Smooth muscle cell (in vitro differentiated cells): ENCODE measurements around the gene ARFGAP2. TPM values are rescaled to one million over a fixed set of nuclear protein-coding genes. Genes with fewer than 3 reads are reported as not detected.
"Not testable (repeated sequence)": the region's sequence is repeated elsewhere in the genome, so short reads cannot be mapped to it uniquely, and the experiment has no call there.

ENCODE experiments used
- DNase-seq: peaks from one replicate; lab custom pipeline; 2025; ENCODE audit not compliant: unreplicated experiment; lab: John Stamatoyannopoulos, UW
- H2AFZ ChIP-seq: fragments of 200-600 bp; sonication (generic); 2 replicates; pipeline ENCODE4 v1.6.0; 2016; ENCODE audit warnings: antibody characterized with exemption, low read depth, mild to moderate bottlenecking
- H3F3A ChIP-seq: fragments of 200-600 bp; sonication (generic); 2 replicates; pipeline ENCODE4 v1.6.0; 2017; ENCODE audit warnings: antibody characterized with exemption, low read depth
- H3K27ac ChIP-seq: fragments of 200-600 bp; sonication (generic); 2 replicates; pipeline ENCODE4 v1.5.1; 2016; ENCODE audit warnings: low read depth, mild to moderate bottlenecking
- H3K27me3 ChIP-seq: fragments of 200-600 bp; sonication (generic); 2 replicates; pipeline ENCODE4 v1.6.1; 2016; ENCODE audit warnings: low read depth, mild to moderate bottlenecking
- H3K36me3 ChIP-seq: fragments of 200-600 bp; sonication (generic); 2 replicates; pipeline ENCODE4 v1.5.1; 2016; ENCODE audit warnings: low read depth
- H3K4me1 ChIP-seq: fragments of 200-600 bp; sonication (generic); 2 replicates; pipeline ENCODE4 v1.5.1; 2016; ENCODE audit warnings: low read depth
- H3K4me2 ChIP-seq: fragments of 200-600 bp; sonication (generic); 2 replicates; pipeline ENCODE4 v1.6.0; 2016; ENCODE audit warnings: mild to moderate bottlenecking
- H3K4me3 ChIP-seq: fragments of 200-600 bp; sonication (generic); 2 replicates; pipeline ENCODE4 v1.5.1; 2016; ENCODE audit warnings: mild to moderate bottlenecking
- H3K79me2 ChIP-seq: fragments of 200-600 bp; sonication (generic); 2 replicates; pipeline ENCODE4 v1.6.0; 2016; ENCODE audit warnings: low read depth, mild to moderate bottlenecking
- H3K9ac ChIP-seq: fragments of 200-600 bp; sonication (generic); 2 replicates; pipeline ENCODE4 v1.6.0; 2016; ENCODE audit warnings: low read depth
- H3K9me3 ChIP-seq: fragments of 200-600 bp; sonication (generic); replicated peaks from 2 replicates; pipeline ENCODE4 v1.5.1; 2016; ENCODE audit warnings: low read depth
- H4K20me1 ChIP-seq: fragments of 200-600 bp; sonication (generic); 2 replicates; pipeline ENCODE4 v1.6.0; 2016; ENCODE audit warnings: low read depth
- CTCF ChIP-seq: fragments of 200-600 bp; sonication (generic); IDR thresholded peaks from 2 replicates; pipeline ENCODE4 v1.5.1; 2017; ENCODE audit warnings: borderline replicate concordance, mild to moderate bottlenecking, antibody characterized with exemption; ENCODE audit not compliant: insufficient read depth, poor library complexity, severe bottlenecking
- WGBS: methylation state at CpG from one replicate; pipeline ENCODE4 v1.1.7; 2016; ENCODE audit warnings: low lambda C conversion rate; 5-methylcytosine and 5-hydroxymethylcytosine counted together
- microRNA-seq: library from miRNA; unstranded; fragments of <30 nt; microRNA quantifications from one replicate; pipeline ENCODE4, GENCODE V29; 2016; ENCODE audit warnings: borderline number of aligned reads
- polyA plus RNA-seq: library from polyadenylated mRNA; unstranded; fragments of >200 nt; fragmentation: Nextera tagmentation; extraction: Ambion mirVana; gene quantifications from 2 replicates; pipeline ENCODE4 v1.2.1, GENCODE V29; 2016
- small RNA-seq: library from RNA; depleted of rRNA; stranded (forward); fragments of <200 nt; gene quantifications from one replicate; pipeline ENCODE3, GENCODE V24; 2014
- total RNA-seq: library from RNA; depleted of rRNA; stranded (reverse); fragments of >200 nt; gene quantifications from 2 replicates; pipeline ENCODE4 v1.2.3, GENCODE V29; 2014

ARFGAP2 gene
- total and polyA plus RNA-seq, 2 experiments from 2014 or later, result 58.6 to 76.5 TPM

GRCh38 chr11:47121056-47121455 is 55.6 kb downstream of the ARFGAP2 start:
- WGBS, result 52% methylated on average over 2 of the region's 2 CpGs
- no peak overlapping the region for H3K4me3 ChIP-seq

GRCh38 chr11:47118958-47119688 is 57.6 kb downstream of the ARFGAP2 start:
- H3K79me2 ChIP-seq, H4K20me1 ChIP-seq, H3K4me1 ChIP-seq, H3K36me3 ChIP-seq, H2AFZ ChIP-seq, H3K27ac ChIP-seq, H3K4me3 ChIP-seq, H3K9me3 ChIP-seq, H3K27me3 ChIP-seq, H3K4me2 ChIP-seq, DNase-seq, H3K9ac ChIP-seq, H3F3A ChIP-seq: not testable (repeated sequence)
- WGBS, result 89% methylated on average over 20 of the region's 20 CpGs

More at GRCh38 chr11:47121056-47121455, 55.6 kb downstream of the ARFGAP2 start:
- peaks cover 5% of the 10 kb centered on the region for H4K20me1 ChIP-seq
- no peaks in the 10 kb centered on the region for H3K9me3 ChIP-seq
- no peak overlapping the region for H3K27ac ChIP-seq
- no peak for TF ChIP-seq CTCF
- H2AFZ ChIP-seq, result no peak overlapping the region
- H3K4me2 ChIP-seq, result no peak overlapping the region
- no peak for DNase-seq
- H3K9ac ChIP-seq, result no peak overlapping the region
- H3F3A ChIP-seq, result no peaks in the 10 kb centered on the region
- H3K79me2 ChIP-seq, result no peaks in the 10 kb centered on the region
- no peaks in the 10 kb centered on the region for H3K27me3 ChIP-seq
- no peaks in the 10 kb centered on the region for H3K4me1 ChIP-seq
- no peaks in the 10 kb centered on the region for H3K36me3 ChIP-seq

Small RNA genes within 50 kb of the gene (microRNA-seq; reads per million reads assigned to microRNA genes)
- gene MIR6745, result not detected

Small RNA genes within 50 kb of the gene (small RNA-seq; reads per million reads assigned to genes)
- not detected for gene MIR6745

Other genes with a start within 250 kb of the ARFGAP2 start
- 26.4 and 37.4 TPM in 2 replicates for gene CSTPP1, start 240.1 kb downstream of the ARFGAP2 start, total RNA-seq
- 44.8 and 45.9 TPM in 2 replicates for gene CSTPP1, start 240.1 kb downstream of the ARFGAP2 start, polyA plus RNA-seq
- 24.8 and 27.3 TPM in 2 replicates for gene PACSIN3, start 9.6 kb upstream of the ARFGAP2 start, total RNA-seq
- 55.7 and 85.9 TPM in 2 replicates for gene PACSIN3, start 9.6 kb upstream of the ARFGAP2 start, polyA plus RNA-seq
- gene DDB2, start 38.1 kb upstream of the ARFGAP2 start, total RNA-seq, result 60.1 and 64.4 TPM in 2 replicates
- 96.0 and 104 TPM in 2 replicates for gene DDB2, start 38.1 kb upstream of the ARFGAP2 start, polyA plus RNA-seq
- gene ACP2, start 71.9 kb upstream of the ARFGAP2 start, total RNA-seq, result 31.4 and 62.4 TPM in 2 replicates
- 25.0 and 26.3 TPM in 2 replicates for gene ACP2, start 71.9 kb upstream of the ARFGAP2 start, polyA plus RNA-seq
- gene NR1H3, start 81.1 kb upstream of the ARFGAP2 start, total RNA-seq, result 8.1 and 8.4 TPM in 2 replicates
- 13.7 and 19.2 TPM in 2 replicates for gene NR1H3, start 81.1 kb upstream of the ARFGAP2 start, polyA plus RNA-seq
- 24.2 and 27.7 TPM in 2 replicates for gene MADD, start 93.3 kb upstream of the ARFGAP2 start, total RNA-seq
- 13.1 and 15.0 TPM in 2 replicates for gene MADD, start 93.3 kb upstream of the ARFGAP2 start, polyA plus RNA-seq
- not detected in 2 replicates for gene MYBPC3, start 175.8 kb upstream of the ARFGAP2 start, total RNA-seq
- 0.03 and 0.25 TPM in 2 replicates for gene MYBPC3, start 175.8 kb upstream of the ARFGAP2 start, polyA plus RNA-seq
- not detected in 2 replicates for gene SPI1, start 201.7 kb upstream of the ARFGAP2 start, total RNA-seq
- not detected in 2 replicates for gene SPI1, start 201.7 kb upstream of the ARFGAP2 start, polyA plus RNA-seq
- gene SLC39A13, start 231.7 kb upstream of the ARFGAP2 start, total RNA-seq, result 51.7 and 56.9 TPM in 2 replicates
- 138 and 143 TPM in 2 replicates for gene SLC39A13, start 231.7 kb upstream of the ARFGAP2 start, polyA plus RNA-seq
- 71.2 and 99.8 TPM in 2 replicates for gene PSMC3, start 249.6 kb upstream of the ARFGAP2 start, total RNA-seq
- gene PSMC3, start 249.6 kb upstream of the ARFGAP2 start, polyA plus RNA-seq, result 200 and 211 TPM in 2 replicates